8988T (cell line): Measurements from ENCODE around the gene NF1.
"Not testable (repeated sequence)": the region's sequence is repeated elsewhere in the genome, so short reads cannot be mapped to it uniquely, and the experiment has no call there.

Source experiments
- DNase-seq: peaks from one replicate; pipeline ENCODE4 v3.0.0; 2011

Gene NF1

DNA sequence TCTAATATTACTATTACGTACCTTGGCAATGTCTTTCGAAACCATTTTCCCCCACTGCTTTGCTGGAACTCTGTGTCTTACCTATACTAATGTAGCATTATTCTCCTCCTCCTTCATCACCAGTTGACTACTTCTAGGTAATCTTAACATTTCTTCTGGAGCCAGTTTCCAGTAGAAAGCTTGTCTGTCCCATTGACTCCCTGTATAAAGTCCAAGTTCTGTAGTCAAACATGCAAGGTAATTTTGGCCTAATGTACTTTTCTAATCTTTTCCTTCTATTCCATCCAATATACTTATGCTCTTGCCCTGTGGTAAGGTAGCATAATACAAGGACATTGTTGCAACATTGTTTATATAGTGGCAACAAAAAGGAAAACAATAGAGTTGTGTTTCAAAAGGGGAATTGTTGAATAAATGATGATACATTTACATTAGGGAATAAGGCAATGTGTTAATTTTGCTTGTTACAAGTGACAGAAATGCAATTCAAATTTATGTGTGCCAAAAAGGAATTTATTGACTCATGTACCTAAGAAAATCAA, 174.3 kb downstream of the NF1 start:
- DNase-seq, result no peak

GRCh38 chr17:31269578-31269983, 174.8 kb downstream of the NF1 start:
- DNase-seq, result peak; percentile 9

- DNase-seq, result no peak
Measured at GRCh38 chr17:31272236-31272635, 177.5 kb downstream of the NF1 start.

DNA sequence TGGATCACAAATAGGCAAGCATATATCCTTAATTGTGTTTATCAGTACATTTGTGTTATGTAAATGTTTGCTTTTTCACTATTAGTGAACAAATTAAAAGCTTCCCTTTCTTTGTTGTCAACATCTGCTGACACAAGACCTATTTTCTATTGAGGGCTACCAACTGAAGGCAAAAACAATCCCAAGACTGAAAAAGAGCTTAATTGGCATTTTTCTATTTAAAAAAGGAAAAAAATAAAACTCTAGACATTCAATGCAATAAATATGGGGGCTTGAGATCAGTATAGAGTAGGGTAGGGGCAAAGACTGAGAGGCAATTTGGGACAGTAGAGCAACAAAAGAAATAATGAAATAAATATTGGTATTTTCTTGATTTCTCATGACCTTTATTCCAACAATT, 178.0 kb downstream of the NF1 start:
- DNase-seq, result no peak

DNA sequence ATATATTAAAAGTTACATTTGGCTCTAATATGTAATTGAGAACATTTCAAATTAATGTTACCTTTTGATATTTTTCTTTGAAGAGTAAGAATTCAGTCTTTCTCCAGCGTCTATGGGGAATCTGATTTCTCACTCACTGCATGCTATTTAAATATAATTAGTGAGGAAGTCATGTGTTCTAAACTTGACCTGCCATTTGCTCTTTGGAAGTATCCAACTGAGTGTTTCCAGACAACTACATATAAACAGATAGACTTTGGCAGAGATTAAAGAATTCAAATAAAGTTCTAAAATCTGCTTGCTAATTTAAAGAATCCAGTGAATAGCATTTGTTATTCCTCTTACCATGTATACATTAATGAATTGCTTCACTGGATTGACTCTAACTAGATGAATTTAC, 178.7 kb downstream of the NF1 start:
- DNase-seq, result no peak

- no peak for DNase-seq
Measured at GRCh38 chr17:31274252-31274651, 179.5 kb downstream of the NF1 start.

GRCh38 chr17:31275116-31275515, 180.3 kb downstream of the NF1 start:
- no peak for DNase-seq

DNA sequence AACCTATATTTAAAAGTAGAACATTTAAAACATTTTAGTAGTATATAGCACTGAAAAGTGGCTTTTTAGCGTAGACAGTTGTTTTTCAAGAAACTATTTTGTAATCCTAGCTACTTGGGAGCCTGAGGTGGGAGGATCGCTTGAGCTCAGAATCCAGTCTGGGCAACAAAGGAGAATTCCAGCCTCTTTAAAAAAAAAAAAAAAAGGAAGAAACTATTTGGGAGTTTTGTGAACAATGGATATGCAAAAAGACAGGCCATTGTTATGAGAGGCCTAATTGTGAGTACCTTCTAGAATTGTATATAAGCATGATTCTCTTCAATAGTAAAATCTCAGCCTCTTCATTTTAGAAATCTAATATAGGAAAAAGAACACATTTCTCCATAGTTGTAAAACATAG, 184.6 kb downstream of the NF1 start:
- no peak for DNase-seq

GRCh38 chr17:31281061-31281460, 186.3 kb downstream of the NF1 start:
- no peak for DNase-seq

DNA sequence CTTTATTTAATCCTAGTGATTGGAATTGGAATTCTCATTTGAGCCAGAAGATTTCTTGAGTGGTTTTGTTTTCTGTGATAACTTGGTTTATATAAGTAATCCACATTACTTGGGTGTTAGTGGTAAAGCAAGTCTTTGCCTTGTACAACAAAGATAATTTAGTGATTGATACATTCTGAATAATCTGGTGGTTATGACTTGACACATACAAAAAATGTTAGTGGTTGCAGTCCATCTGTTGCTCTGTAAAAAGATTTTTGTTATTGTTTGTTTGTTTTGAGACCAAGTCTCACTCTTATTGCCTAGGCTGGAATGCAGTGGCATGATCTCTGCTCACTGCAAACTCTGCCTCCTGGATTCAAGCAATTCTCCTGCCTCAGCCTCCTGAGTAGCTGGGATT, 189.1 kb downstream of the NF1 start:
- DNase-seq, result no peak

- no peak for DNase-seq
Measured at GRCh38 chr17:31286587-31286986, 191.8 kb downstream of the NF1 start.

- not testable (repeated sequence) for DNase-seq
Measured at GRCh38 chr17:31287932-31288331, 193.2 kb downstream of the NF1 start.

DNA sequence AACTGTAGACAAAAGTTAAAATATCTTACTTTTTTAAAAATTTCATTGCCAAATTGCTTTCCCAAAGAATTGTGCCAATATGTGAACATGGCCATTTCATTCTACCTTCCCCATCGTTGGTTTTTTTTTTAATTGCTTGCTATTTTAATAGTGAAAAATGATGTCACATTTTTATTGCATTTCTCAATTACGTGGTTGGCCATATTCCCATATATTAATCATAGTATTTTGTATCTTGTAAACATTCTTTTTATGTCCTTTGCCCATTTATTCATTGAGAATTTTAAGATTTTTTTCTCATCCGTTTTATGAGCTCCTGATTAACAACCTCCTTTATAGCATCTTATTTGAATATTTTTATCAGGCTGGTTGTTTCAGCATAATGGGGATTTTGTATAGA, 195.0 kb downstream of the NF1 start:
- DNase-seq, result no peak

DNA sequence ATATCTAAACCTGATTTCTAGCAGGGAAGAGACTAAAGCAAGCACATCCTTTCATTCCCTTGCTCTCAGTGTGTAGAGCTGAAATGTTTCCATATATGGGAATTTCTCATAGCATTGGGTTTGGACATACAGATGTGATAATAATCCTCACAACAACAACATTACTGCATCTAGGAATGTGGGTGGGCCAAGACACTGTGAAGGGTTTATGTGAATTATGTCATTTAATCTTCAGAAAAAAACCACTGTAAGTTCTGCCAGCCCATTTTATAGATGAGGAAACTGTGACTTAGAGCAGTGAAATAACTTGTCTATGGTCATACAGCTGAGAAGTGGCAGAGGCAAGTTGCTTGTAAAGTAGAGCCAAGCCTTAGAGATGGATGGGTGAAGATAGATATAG, 197.0 kb downstream of the NF1 start:
- no peak for DNase-seq

DNA sequence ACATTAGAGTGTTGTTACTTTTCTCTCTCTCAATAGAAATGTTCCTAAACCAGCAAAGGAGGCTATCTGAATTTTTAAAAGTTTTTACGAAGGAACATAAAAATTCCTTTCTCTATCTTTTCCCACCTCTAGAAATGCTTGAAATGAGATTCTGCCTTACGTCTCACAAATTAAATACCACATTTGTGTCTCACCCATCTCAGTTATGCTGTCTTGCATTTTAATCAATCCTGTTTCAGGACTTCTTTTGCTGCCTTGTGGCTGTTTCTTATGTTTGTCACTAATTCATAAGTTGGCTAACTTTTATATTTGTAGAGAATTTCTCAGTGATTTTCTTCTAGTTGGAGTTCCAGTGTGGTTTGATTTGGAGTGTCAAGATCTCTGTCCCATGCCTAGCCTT, 198.8 kb downstream of the NF1 start:
- DNase-seq, result no peak

GRCh38 chr17:31294231-31294630, 199.5 kb downstream of the NF1 start:
- DNase-seq, result no peak

- no peak for DNase-seq
Measured at GRCh38 chr17:31294820-31295488, 200.2 kb downstream of the NF1 start.

- DNase-seq, result no peak
Measured at GRCh38 chr17:31295489-31295871, 200.7 kb downstream of the NF1 start.

- DNase-seq, result no peak
Measured at GRCh38 chr17:31296142-31296541, 201.4 kb downstream of the NF1 start.

DNA sequence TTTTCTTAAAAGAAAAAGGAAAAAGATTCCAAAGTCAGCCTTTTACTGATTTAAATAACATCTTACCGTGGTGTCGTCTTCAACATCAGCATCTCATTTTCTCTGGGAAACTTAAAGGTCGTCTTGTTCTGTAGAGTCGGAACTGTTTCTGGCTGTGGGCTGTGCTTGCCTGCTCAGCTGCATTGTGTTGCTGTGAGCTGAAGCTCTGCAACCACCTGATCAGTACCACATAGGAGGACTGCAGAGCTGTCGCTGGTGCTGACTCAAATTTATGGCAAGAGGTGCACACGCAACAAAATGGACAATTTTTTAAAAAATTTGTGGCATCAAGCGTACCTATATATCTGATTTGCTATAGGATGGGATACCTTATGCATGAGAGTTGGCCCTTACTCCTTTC, 202.3 kb downstream of the NF1 start, which contains the start of gene OMG:
OMG (minus strand) TSS at position 150 of the 400 bp plus-strand sequence. CDS start 908 bp downstream, outside the sequence.
- DNase-seq, result no peak

DNA sequence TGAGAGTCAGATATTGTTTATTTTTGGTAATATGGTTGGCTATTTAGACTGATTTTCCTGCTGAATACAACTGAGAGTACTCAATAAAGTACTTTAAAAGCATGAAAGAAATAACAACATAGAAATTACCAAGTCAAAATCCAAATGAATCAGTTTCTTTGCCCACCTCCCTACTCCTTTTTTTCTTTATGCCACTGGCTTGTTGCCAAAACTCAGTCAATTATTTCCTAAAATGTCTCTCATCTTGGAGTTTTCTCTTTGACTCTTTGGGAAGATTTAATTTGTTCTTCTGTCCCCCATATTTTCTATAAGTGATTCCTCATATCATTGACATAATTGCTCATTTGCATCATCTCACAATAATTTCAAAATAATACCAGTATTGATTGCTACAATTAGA, 204.8 kb downstream of the NF1 start:
- DNase-seq, result no peak

GRCh38 chr17:31307640-31308039, 212.9 kb downstream of the NF1 start:
- no peak for DNase-seq

GRCh38 chr17:31308372-31309334, 213.9 kb downstream of the NF1 start:
- DNase-seq, result no peak

DNA sequence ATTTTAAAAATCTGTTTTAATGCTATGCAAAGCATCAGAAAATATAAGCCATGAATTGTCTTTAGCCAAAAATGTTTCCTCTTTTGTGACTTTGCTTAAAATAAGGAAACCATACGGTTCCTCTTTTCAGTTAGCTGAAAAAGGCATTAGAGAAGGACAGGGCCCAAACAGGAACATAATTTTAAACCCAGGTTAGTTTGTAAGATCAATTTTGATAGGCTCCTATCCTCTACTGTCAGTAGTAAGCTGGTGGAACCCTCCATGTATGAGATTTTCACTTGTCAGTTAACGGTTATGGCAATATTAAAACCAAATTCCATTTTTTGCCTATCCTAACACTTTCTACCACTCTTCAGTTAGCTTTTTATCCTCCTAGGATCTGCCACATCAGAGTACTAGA, 214.8 kb downstream of the NF1 start:
- DNase-seq, result no peak
